Stimulated activated CD8-positive, alpha-beta memory T cell treated with anti-CD3 and anti-CD28 coated beads, Interleukin-15, amount 100 ng/mL, for 48 hours (primary cell): ENCODE measurements around the gene LRP3.

Experiments
- DNase-seq, 2 donors: peaks; one replicate each; pipeline ENCODE4 v3.0.0-alpha.2; 2020; ENCODE audit warnings: low read depth in 2 of 2

LRP3 gene

DNA sequence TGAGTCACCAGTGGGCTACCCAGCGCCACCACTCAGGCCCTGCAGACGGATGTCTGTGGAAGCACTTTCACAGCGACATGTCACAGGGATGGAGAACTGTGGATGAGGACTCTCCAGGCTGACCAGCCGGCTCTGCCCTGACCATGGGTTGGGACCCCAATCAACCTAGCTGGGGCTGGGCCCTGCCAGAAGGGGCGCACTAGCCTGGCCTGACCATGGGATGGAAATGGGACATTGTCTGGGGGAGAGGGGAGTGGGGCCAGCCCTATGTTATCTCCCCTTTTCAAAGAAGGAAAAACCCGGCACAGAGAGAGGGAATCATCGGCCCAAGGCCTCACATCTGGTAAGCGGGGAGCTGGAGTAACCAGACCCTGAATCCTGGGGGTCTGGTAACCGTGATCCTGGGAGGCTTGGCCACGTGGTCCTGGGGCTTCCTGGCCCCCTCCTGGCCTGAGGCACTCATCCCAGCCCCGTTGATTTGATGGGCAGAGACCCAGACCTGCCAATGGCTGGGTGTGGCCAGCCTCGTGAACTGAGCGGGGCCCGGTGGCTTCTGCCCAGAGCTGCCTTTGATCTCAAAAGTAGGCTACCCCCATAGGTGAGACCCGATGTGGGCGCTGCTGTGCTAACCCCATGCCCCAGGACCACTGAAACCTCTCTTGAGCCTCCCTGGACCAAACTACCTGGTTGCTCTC lies 42.7 kb downstream of the LRP3 start:
- no peak for DNase-seq

DNA sequence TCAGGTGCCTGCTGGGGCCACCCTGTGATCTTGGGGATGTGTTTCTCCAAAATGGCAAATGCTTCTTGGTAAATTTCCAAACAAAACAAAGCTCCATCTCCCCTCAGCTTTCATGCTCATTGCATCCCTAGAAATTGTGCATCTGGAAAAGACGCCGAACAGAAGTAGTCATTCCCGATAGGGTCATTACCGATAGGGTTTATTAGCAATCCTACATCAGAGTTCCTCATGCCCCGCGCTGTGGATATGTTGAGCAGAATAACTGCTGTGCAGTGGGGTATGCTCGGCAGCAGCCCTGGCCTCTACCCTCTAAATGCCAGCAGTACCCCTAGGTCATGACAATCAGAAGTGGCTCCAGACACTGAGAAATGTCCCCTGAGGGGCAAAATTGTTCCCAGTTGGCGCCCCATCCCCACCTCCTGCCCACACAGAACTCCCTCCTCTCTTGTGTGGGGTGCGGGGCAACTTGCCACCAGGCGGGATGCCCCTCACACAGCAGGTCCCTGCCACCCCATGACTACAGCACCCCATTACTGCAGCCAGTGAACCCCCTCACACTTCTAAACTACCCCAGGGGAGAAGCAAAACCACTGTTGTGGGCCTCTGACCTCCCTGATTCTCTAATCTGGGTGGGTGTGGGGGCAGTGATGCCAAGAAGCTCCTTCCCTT lies 44.5 kb downstream of the LRP3 start:
- DNase-seq = no peak

DNA sequence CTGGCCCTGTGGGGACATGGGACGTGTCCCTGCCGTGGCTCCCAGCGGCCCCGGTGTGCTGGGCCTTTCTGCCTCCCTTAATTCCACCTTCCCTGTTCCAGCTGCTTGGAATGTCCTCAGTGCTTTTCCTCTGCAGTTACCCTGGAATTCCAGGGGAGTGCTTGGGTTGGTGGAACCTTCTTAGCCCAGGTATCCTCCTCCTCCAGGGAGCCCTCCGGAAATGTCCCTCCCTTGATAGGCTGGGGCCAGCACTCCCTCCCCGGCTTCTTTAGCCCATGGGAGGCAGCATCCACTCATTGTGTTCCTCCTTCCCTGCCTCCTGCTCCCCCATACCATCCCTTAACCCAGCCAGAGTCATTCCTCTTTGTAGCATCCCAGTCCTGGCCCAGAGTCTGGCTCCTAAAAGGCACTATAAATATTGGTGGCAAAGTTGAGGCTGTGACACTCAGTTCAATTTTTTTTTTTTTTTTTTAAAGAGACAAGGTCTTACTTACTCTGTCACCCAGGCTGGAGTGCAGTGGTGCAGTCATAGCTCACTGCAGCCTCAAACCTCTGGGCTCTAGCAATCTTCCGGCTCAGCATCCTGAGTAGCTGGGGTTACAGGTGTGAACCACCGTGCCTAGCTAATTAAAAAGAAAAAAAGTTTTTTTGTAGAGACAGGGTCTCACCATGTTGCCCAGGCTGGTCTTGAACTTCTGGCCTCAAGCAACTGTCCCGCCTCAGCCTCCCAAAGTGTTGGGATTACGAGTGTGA lies 45.3 kb downstream of the LRP3 start:
- DNase-seq = no peak

DNA sequence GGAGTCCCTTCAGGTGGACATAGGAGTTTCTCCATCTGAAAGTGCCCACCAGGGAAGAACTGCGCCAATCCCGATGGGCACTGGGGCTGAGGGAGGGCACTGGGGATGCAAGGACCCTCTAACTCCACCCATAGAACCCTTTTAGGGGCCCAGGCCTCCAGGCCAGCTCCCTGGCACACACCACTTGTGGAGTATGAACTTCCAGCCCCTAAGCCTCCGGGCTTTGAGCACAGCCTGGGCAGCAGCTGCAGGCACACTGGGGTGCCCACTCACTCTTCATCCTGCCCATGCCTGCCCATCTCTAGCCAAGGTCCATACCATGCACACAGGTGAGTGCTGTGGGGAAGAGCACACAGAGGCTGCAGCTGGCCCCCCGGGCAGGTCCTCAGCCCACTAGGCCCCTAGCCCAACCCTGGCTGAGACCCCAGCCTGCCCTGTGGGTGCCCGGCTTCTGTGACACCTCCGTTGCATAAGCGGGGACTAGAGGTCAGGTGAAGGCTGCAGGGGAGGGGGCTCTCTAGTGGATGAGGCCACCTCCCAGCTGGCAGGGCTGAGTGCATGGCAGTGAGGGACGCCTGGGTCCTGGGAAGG lies 46.1 kb downstream of the LRP3 start:
- no peak for DNase-seq

DNA sequence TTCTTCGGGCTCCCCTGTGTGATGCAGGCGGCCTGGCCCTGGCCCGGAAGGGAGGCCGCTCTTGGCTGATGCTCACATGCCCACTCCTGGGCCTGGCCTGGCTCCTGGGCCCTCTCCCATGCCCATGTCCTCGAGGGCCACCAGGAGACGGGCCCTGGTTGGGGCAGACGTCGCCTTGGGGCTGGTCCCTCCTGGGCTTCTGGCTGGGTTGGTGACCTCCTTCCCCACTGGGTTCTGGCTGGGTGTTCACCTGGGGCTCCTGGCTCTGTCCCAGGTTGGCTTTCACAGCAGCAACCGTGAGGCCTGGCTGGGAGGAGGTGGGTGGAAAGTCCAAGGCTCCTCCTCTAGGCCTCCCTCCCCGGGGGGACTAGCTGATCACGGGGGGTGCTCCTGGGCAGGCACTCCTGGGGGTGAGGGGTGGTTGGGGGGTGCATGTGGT lies 47.0 kb downstream of the LRP3 start:
- no peak for DNase-seq

DNA sequence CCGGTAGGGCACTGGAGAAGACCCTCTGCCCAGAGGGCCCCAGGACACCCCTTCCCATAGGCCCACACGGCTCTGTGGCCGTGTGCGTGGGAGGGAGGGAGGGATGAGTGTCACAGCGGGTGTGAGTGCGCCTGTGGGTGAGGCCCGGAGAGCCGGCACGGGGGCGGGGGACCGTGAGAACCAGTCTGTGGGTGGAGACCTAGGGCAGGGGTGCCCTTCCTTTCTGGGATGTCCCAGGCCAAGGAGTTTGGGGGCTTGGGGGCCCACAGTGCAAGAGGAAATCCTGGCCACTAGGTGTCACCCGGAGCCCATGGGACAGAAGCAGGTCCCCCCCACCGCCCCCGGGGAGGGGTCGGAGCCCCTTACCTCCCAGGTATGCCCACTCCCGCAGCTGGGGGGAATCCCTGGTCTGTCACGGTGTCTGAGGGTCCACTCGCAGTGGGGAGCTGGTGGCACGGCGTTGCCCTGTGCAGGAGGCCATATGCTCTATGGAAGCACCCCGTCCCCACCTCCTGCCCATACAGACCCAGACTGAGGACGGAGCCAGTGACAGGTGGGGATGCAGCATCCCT lies 47.5 kb downstream of the LRP3 start:
- peak in 1 of 2 donors; percentile 21 for DNase-seq

DNA sequence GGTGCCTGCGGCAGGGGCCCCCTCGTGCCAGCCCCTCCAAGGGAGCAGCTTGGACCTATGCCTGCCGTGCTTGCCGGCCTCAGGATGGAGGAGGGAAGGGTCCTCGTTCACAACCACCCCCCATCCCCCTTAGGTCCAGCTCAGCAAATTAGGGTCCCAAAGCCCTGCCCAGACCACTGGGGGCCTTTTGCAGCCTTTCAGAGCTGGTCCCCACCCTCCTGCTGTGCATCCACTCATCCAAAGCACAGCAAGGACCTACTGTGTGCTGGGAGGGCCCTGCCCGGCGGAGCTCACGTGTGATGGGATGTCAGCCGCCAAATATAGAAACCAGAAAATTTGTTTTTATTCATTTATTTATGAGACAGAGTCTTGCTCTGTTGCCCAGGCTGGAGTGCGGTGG lies 48.0 kb downstream of the LRP3 start:
- no peak for DNase-seq

DNA sequence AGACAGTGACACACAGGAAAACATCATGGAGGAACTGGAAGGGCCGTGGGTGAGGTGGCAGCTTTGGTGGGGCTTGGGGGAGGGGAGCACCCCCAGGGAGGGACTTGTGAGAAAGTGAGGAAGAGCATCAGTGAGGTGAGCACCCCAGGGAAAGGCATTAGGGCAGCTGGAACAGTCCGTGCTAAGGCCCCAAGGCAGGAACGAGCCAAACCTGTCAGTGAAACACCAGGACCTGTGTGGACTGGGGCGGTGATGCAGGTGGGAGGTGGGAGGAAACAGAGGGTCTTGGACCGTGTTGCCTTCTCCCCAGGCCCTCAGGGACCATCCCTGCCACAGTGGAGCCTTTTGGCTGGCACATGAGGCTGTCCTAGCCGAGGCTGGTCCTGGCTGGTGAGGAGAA lies 48.8 kb downstream of the LRP3 start:
- no peak for DNase-seq

DNA sequence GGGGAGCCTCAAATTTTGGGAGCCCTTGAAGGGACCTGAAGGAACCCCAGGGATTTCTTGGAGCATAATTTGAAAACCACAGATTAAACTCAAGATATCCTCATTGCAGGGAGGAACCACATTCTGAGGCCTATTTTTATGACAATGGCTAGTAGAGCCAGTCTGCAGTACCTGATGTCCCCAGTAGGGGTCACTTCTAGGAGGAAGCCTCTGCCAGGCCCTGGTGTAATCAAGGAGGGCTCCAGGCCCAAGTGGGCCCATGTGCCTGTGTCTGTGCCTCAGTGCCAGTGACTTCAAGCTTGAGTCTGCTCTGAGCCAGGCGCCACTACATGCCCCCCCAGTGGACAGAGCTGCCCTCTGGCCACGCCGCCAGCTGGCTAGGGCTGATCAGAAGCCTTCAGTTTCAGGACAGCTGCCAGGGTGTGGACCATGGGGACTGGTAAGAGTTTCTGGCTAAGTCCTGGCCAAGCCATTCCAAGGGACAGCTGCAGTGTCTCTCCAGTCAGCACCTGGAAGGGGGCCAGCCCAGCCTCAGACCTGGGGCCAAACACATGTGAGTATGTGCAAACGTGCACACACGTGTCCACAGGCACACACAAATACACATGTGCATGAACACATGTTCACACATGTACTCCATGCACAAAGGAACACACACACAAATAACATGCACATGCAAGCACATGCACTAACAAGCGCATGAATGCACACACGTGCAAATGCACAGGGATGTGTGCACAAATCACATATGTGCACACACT lies 52.0 kb downstream of the LRP3 start:
- no peak for DNase-seq

DNA sequence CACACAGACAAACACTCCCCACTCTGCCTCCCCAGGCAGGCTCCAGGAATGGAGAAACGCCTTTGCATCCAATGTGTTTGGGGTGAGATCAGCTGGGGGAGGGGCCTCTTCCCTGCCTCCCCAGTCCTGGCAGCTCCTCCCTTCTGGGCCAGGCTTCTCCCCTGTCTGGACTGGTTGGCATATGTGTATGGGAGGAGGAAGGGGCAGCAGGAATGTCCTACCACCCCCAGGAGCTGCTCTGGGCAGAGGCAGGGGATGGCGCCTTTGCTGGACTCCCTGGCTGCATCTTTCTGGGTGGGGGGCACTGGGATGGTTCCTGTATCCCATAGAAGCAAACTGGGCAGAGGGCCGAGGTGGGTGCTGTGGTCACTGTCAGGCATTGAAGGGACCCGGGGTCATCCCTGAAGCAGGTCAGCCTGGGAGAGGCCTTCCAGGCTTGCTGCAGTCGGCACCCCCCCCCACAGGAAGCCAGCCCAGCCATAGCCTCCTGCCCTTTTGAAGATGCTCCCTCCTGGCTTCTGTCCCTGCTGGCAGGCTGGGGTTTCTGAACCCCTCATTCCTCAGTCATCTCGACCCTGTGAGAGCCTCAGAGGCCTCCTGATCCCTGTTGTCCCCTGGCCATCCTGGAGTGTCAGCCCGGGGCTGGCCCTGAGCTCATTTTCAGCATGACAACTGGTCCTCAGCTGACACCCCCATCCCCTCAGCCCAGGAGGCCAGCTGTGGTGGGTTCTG lies 52.7 kb downstream of the LRP3 start:
- DNase-seq = no peak

DNA sequence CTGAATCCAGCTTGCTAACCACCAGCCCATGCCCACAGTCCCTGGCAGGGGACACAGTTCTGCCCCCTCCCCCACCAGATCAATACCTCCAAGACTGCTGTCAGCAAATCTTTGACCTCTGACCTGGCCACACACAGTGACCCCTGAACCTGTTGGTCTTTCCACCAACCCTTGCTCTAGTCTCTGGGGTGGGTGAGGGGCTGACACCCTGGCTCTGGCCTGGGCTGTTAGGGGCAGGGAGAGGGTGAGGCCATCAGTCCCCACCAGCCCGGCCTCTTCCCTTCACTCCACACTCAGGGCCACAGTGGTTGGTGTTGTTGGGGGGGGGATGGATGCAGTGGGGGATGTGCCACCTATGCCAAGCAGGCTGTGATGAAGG lies 53.3 kb downstream of the LRP3 start:
- DNase-seq = no peak

DNA sequence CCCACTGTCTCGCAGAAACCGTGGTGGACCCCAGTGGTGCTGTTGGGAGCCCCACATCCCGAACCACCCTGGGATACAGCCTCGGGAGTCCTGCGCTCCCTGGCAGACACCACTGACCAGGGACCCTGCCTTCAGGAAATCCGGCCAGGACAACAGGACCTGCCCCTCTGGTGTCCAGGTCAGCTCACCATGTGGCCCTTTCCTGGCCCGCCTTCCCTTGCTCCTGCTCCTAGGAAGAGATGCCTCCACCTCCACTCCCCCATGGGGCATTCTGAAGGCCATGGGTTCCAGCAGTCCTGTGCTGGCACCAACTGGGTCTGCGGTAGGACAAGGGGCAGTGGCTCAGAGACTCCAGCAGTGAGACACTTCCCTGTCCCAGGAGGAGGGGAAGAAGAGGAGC lies 54.0 kb downstream of the LRP3 start:
- no peak for DNase-seq

DNA sequence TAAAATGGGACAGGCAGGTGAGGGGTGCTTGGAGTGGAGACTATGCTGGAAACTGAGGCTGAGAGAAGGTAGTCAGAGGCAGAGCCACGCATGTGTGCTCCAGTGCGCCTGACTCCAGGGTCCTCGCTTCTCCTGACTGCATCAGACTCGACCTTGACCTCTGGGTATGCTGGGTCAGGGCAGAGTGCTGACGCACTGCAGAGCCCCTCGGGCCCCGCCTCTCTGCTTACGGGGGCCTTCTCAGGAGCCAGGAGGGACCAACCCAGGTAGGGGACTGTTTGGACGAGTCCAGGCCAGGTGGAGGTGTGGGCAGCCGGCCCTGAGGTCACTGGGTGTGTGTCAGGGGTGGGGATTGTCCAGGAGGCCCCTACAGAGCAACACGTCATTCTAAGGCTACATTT lies 54.4 kb downstream of the LRP3 start:
- no peak for DNase-seq

DNA sequence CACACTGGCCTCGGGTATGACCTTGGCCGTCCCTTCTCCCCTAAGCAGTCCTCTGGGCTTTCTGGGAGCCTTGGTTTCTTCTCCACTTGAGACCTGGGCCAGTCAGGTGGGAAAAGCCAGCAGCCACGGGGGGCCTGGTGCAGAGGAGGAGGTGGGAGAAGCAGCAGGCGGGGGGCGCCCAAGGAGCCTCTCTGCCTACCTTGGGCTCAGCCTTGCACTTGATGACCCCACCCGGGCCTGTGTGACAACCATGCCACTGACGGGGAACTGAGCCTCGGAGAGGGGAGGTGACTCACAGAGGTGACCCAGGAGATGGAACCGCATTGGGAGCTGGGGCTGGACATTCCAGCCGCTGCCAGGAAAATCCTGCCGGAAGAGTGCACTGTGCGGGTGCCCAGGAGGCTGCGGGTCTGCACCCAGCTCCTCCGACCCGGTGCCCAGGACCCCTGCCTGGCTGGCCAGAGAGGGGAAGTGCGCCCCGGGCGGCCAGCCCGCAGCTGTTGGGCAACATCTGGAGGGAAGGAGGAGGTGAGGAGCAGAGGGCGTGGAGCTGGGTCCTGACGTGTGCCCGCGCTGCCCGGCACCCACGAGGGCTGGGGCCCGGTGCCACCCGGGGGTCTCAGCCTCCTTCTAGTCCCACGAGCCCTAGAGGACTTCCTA lies 55.0 kb downstream of the LRP3 start:
- DNase-seq = no peak

DNA sequence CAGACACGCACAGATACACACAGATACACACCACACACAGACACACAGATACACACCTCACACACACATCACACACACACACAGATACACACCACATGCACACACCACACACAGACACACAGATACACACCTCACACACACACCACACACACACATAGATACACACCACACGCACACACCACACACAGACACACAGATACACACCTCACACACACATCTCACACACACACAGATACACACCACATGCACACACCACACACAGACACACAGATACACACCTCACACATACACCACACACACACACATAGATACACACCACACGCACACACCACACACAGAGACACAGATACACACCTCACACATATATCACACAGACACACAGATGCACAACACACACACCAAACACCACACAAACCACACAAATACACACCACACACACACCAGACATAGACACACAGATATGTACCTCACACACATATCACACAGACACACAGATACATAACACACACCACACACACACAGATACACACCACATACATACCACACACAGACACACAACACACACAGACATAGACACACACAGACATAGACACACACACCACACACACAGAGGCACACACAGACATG lies 55.7 kb downstream of the LRP3 start:
- no peak for DNase-seq

DNA sequence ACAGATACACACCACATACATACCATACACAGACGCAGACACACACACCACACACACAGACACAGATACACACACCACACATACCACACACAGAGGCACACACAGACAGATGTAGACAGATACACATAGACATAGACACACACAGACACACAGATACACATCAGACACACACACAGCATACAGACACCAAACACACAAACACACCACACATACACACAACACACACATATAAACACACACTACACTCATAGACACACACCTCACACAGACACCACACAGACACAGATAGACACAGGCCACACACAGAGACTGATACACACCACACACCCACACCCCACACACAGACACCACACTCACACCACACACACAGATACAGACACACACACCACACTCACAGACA lies 56.4 kb downstream of the LRP3 start:
- no peak for DNase-seq

DNA sequence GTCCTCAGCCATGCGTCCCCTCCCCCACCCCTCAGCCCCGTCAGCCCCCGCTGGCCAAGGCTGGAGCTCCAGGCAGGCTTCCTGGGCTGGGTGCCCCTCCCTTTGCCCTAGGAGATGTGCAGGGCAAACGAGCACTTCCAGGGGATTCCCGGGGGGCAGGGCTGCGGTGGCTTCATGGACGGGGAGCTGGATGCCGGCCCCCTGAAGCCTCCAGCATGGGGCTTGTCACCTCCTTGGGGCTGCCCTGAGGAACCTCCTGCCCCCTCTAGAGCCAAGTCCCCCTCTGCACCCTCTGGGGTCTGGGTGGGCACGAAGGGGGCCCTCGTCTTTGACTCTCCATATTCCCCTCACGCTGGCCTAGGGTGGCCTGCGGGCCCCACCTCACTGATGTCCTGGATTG lies 56.9 kb downstream of the LRP3 start:
- no peak for DNase-seq

DNA sequence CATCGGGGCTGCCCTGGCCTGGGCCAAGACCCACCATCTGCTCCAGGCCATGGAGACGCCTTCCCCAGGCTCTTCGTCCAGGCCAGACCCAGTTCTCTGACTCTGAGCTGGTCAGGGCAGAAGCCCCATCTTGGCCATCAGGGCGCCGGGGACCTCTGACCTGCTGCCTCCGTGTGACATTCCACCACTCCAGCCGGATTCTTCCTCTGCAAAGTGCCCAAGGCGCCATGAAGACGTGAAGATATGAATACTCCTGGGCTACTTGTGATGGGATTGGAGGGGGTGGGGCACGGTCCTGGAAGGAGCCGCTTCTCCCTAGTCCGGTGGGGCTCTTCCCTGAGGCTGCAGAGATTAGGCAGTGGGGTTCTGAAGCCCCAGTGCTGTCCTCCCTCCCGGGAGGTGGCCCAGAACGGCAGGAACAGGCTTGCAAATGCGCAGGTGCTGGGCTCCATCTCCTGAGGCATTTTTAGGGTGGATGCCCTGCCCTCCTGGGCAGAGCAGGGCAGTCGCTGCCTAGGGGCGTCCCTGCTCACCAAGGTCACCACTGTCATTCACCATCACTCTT lies 57.5 kb downstream of the LRP3 start:
- no peak for DNase-seq

DNA sequence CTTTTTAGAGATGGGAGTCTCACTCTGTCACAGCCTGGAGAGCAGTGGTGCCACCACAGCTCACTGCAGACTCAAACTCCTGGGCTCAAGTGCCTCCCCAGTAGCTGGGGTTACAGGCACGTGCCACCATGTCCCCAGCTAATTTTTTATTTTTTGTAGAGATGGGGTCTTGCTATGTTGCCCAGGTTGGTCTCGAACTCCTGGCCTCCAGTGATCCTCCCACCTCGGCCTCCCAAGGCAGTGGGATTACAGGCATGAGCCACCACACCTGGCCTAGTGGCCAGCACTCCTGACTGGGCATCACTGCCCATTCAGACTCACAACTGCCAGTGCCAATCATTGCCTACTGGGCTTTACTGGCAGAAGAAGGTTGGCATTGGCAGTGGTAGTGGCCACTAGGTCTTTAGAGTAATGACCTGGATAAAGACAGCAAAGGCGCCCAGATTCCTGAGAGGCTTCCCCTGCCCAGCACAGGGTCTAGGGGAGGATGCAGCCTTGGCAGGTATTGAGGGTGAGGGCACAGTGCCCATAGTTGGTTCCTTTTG lies 58.4 kb downstream of the LRP3 start:
- no peak for DNase-seq
